Calu3 (cell line): ENCODE data around the gene GALNT12. TPM values are rescaled to one million over a fixed set of nuclear protein-coding genes. Genes with fewer than 3 reads are reported as not detected.

Source experiments
- BruUV-seq: library from RNA; stranded (reverse); fragments of 400-500 nt; replicated peaks from 2 replicates; lab custom pipeline; 2021; lab: Mats Ljungman, UMichigan
- CTCF ChIA-PET: fragments of 300-600 bp; sonication (Branson Sonifier 250); formaldehyde crosslinking; loops from one replicate; lab custom pipeline; 2022; ENCODE audit warnings: antibody characterized with exemption; lab: Charles Lee
- DNase-seq: peaks from one replicate; pipeline ENCODE4 v3.0.0; 2022
- H3K27ac Mint-ChIP-seq: one replicate; pipeline ENCODE4 v1.8.0; 2022; ENCODE audit warnings: mixed read lengths; ENCODE audit not compliant: unreplicated experiment
- H3K27me3 Mint-ChIP-seq: one replicate; pipeline ENCODE4 v1.8.0; 2022; ENCODE audit warnings: mixed read lengths; ENCODE audit not compliant: unreplicated experiment
- H3K36me3 Mint-ChIP-seq: one replicate; pipeline ENCODE4 v1.8.0; 2022; ENCODE audit warnings: mild to moderate bottlenecking, moderate library complexity, mixed read lengths; ENCODE audit not compliant: insufficient read depth, unreplicated experiment
- H3K4me1 Mint-ChIP-seq: one replicate; pipeline ENCODE4 v1.8.0; 2022; ENCODE audit warnings: mild to moderate bottlenecking, low read depth, mixed read lengths; ENCODE audit not compliant: unreplicated experiment
- H3K4me3 Mint-ChIP-seq: one replicate; pipeline ENCODE4 v1.8.0; 2022; ENCODE audit warnings: mild to moderate bottlenecking, low read depth, moderate library complexity, mixed read lengths; ENCODE audit not compliant: unreplicated experiment
- H3K9me3 Mint-ChIP-seq: one replicate; pipeline ENCODE4 v1.8.0; 2022; ENCODE audit warnings: low read depth, mixed read lengths; ENCODE audit not compliant: unreplicated experiment
- CTCF ChIP-seq: fragments of 200-600 bp; IDR thresholded peaks from one replicate; pipeline ENCODE4 v1.8.0; 2022; ENCODE audit warnings: antibody characterized with exemption; ENCODE audit not compliant: unreplicated experiment
- intact Hi-C: fragments of 100-400 bp; cut with micrococcal nuclease; formaldehyde crosslinking; loops from one replicate; pipeline ENCODE4 v1.10.0; 2022; ENCODE audit not compliant: unreplicated experiment
- total RNA-seq: library from RNA; stranded (reverse); gene quantifications from 2 replicates; pipeline ENCODE4 v1.2.3, GENCODE V29; 2022

The GALNT12 gene
- total RNA-seq, 1 experiment from 2014 or later = 49.2 TPM

DNA sequence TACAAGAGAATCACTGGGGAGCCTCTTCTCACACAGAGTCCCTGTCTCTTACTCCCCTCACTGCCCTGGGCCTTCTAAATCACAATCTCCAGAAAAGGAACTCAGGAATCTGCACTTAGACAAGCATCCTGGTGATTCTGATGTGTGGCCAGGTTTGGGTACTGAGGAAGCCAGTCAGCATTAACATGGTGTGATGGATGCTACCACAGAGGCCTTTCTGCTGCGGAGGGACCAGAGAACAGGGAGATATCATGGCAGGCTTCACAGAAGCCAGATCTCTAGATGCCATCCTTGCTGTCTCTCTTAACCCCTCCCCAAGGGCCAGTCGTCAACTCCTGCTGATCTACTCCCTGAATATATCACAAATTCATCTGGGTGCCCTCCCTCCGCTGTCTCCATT is 12.7 kb upstream of the GALNT12 start:
- no peak overlapping the region for H3K27ac Mint-ChIP-seq
- no TSS peak for BruUV-seq
- H3K27me3 Mint-ChIP-seq = no peaks in the 10 kb centered on the region
- peaks cover 8% of the 10 kb centered on the region for H3K36me3 Mint-ChIP-seq
- H3K4me3 Mint-ChIP-seq = peak overlapping the region; percentile 74
- CTCF ChIA-PET = interaction anchor here (1.0 kb wide), 1 partner anchor 19 kb away, joined by 6 read pairs; no protein-coding TSS in a partner anchor
- no peak for DNase-seq
- TF ChIP-seq CTCF = no peak
- H3K4me1 Mint-ChIP-seq = peaks cover 41% of the 10 kb centered on the region
- no peaks in the 10 kb centered on the region for H3K9me3 Mint-ChIP-seq
- intact Hi-C loops = no loop called here

GRCh38 chr9:98795295-98795955 is 12.0 kb upstream of the GALNT12 start:
- H3K27me3 Mint-ChIP-seq = no peaks in the 10 kb centered on the region
- peaks cover 8% of the 10 kb centered on the region for H3K36me3 Mint-ChIP-seq
- TSS peak; percentile 38 for BruUV-seq
- peaks cover 41% of the 10 kb centered on the region for H3K4me1 Mint-ChIP-seq
- CTCF ChIA-PET = interaction anchor here (1.0 kb wide), 1 partner anchor 19 kb away, joined by 6 read pairs; no protein-coding TSS in a partner anchor
- DNase-seq = no peak
- peak overlapping the region; percentile 74 for H3K4me3 Mint-ChIP-seq
- no peak for TF ChIP-seq CTCF
- no peak overlapping the region for H3K27ac Mint-ChIP-seq
- H3K9me3 Mint-ChIP-seq = no peaks in the 10 kb centered on the region
- intact Hi-C loops = no loop called here

- Mint-ChIP-seq H3K36me3 (peaks cover 8% of the 10 kb centered on the region), H3K9me3 (no peaks in the 10 kb centered on the region), H3K27me3 (no peaks in the 10 kb centered on the region), H3K27ac (no peak overlapping the region), H3K4me1 (peaks cover 38% of the 10 kb centered on the region), H3K4me3 (peak overlapping the region; percentile 74)
- intact Hi-C loops = no loop called here
- BruUV-seq = no TSS peak
- no peak for DNase-seq
- TF ChIP-seq CTCF = no peak
- CTCF ChIA-PET = interaction anchor here (1.0 kb wide), 1 partner anchor 20 kb away, joined by 6 read pairs; no protein-coding TSS in a partner anchor
These were observed 11.5 kb upstream of the GALNT12 start for GRCh38 chr9:98795970-98796363.

DNA sequence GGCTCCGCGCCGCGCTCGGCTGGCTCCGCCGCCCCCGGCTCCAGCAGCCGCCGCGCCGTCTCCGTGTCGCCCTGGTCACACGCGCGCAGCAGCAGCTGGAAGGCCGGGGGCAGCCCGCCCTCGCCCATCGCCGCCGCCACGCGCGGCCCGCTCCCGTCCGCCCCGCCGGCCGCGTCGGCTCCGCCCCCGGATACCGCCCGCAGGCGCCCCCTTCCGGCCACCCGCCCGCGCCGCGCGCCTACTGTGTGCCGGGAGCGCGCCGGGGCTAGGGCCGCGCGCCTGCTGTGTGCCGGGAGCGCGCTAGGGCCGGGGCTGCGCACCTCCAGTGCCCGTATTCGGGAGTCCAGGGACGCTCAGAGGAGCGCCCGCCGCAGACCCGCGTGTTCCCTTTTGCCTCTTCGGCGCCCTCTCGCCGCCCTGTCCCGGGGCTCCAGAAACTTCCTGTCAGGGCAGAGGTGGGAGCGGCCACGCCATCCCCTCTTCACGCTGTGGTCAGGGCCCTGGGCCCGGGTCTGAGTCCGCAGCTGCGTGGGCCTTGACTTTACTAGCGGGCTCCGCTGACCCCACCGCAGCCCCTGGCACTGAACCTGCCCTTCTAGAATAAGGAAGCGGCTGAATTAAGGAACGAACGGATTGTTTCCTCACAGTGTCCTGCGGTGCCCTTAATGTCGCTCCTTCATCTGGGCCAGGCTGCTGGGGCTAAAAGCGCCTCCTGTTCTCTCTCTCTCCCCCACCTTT is 10.9 kb upstream of the GALNT12 start, which contains the start of gene ANKS6:
Gene ANKS6, minus strand, starts transcription at position 192 of the 738 bp plus-strand sequence. Its CDS starts 64 bp downstream, at position 128.
- no peaks in the 10 kb centered on the region for H3K9me3 Mint-ChIP-seq
- peaks cover 8% of the 10 kb centered on the region for H3K36me3 Mint-ChIP-seq
- no peaks in the 10 kb centered on the region for H3K27me3 Mint-ChIP-seq
- H3K4me3 Mint-ChIP-seq = peak within 1 kb of the TSS; percentile 74
- no TSS peak for BruUV-seq
- TF ChIP-seq CTCF = no peak
- CTCF ChIA-PET = interaction anchor here (0.6 kb wide), 1 partner anchor 1353 kb away, joined by 5 read pairs; no protein-coding TSS in a partner anchor
- intact Hi-C loops = no loop called here
- peaks cover 33% of the 10 kb centered on the region for H3K4me1 Mint-ChIP-seq
- peak; percentile 88 for DNase-seq
- H3K27ac Mint-ChIP-seq = no peak within 1 kb of the TSS
